GM10248 (cell line): ENCODE measurements around the gene PRMT2.
A peak's percentile ranks its signal among the peaks of the same experiment; 100 is the strongest.

Source experiments
- CTCF ChIA-PET: fragments of 300-600 bp; sonication (Branson Sonifier 250); formaldehyde crosslinking; extraction: SDS; loops from one replicate; lab custom pipeline; 2021; ENCODE audit warnings: antibody characterized with exemption; lab: Yijun Ruan, JAX
- POLR2A ChIA-PET: fragments of 350-650 bp; sonication (Branson Sonifier 250); formaldehyde crosslinking; extraction: SDS; loops from one replicate; lab custom pipeline; 2020; ENCODE audit warnings: antibody characterized with exemption; lab: Yijun Ruan, JAX
- DNase-seq: peaks from one replicate; pipeline ENCODE4 v3.0.0; 2012; ENCODE audit errors: extremely low spot score
- CTCF ChIP-seq: IDR thresholded peaks from 2 replicates; pipeline ENCODE4 v1.5.1; 2012; ENCODE audit warnings: mild to moderate bottlenecking, low read depth; ENCODE audit errors: extremely low read depth, missing control alignments, control extremely low read depth

The PRMT2 gene

GRCh38 chr21:46656820-46657219 is 21.3 kb downstream of the PRMT2 start:
- ChIA-PET POLR2A (no interaction called here), CTCF (interaction anchor here (1.2 to 1.6 kb wide), 2 partner anchors 13 to 78 kb away, joined by 3 read pairs; no protein-coding TSS in a partner anchor)

GRCh38 chr21:46660505-46660904 is 25.0 kb downstream of the PRMT2 start:
- POLR2A ChIA-PET = no interaction called here
- CTCF ChIA-PET = no interaction called here
- no peak for DNase-seq
- TF ChIP-seq CTCF = no peak

More at GRCh38 chr21:46656820-46657219, 21.3 kb downstream of the PRMT2 start:
- no peak for DNase-seq
- no peak for TF ChIP-seq CTCF

GRCh38 chr21:46661211-46661625 is 25.7 kb downstream of the PRMT2 start:
- DNase-seq = peak; percentile 84
- TF ChIP-seq CTCF = peak; percentile 86
- ChIA-PET POLR2A (no interaction called here), CTCF (interaction anchor here (0.7 to 1.7 kb wide), 11 partner anchors 8 to 105 kb away, joined by 3 to 8 read pairs (median 4); partner anchors contain the start of gene PRMT2)

- POLR2A ChIA-PET = no interaction called here
- no peak for DNase-seq
- TF ChIP-seq CTCF = no peak
- CTCF ChIA-PET = interaction anchor here (0.7 to 1.7 kb wide), 12 partner anchors 8 to 106 kb away, joined by 3 to 8 read pairs (median 4); partner anchors contain the start of gene PRMT2
These were observed 26.3 kb downstream of the PRMT2 start for GRCh38 chr21:46661642-46662366.

- CTCF ChIA-PET = interaction anchor here (1.2 to 1.7 kb wide), 2 partner anchors 10 to 21 kb away, joined by 3 to 8 read pairs; no protein-coding TSS in a partner anchor
These were observed 26.8 kb downstream of the PRMT2 start for GRCh38 chr21:46662367-46662654.

More at GRCh38 chr21:46662367-46662654, 26.8 kb downstream of the PRMT2 start:
- no peak for DNase-seq
- no peak for TF ChIP-seq CTCF
- POLR2A ChIA-PET = no interaction called here
